Astrocyte (in vitro differentiated cells and primary cell): ENCODE results near the gene ATP5MC2.

ENCODE experiments used
- CTCF ChIP-seq: IDR thresholded peaks from 2 replicates; pipeline ENCODE4 v1.5.1; 2011; ENCODE audit warnings: low read depth, mild to moderate bottlenecking, inconsistent platforms, low read length, moderate library complexity; ENCODE audit not compliant: insufficient read depth
- EZH2 ChIP-seq: IDR thresholded peaks from 2 replicates; pipeline ENCODE4 v1.6.1; 2012; ENCODE audit warnings: mild to moderate bottlenecking, low read length, inconsistent platforms; ENCODE audit not compliant: insufficient read depth

GRCh38 chr12:53657041-53657440 lies 18.8 kb downstream of the ATP5MC2 start:
- TF ChIP-seq CTCF (no peak), EZH2 (no peak)
